Nephron (organoid): Measurements from ENCODE around the gene CSH2.

Experiments
- H3K27ac Mint-ChIP-seq, 3 experiments: 2 replicates each; pipeline ENCODE4 v1.8.0; 2020; ENCODE audit warnings: mixed read lengths in 3 of 3, mild to moderate bottlenecking in 2 of 3, moderate library complexity in 1 of 3
- H3K27me3 Mint-ChIP-seq: 2 replicates; pipeline ENCODE4 v1.8.0; 2021; ENCODE audit warnings: low read depth, mild to moderate bottlenecking, moderate library complexity, mixed read lengths
- H3K36me3 Mint-ChIP-seq: 2 replicates; pipeline ENCODE4 v1.8.0; 2020; ENCODE audit warnings: low read depth, mixed read lengths
- H3K4me1 Mint-ChIP-seq: 2 replicates; pipeline ENCODE4 v1.8.0; 2020; ENCODE audit warnings: mixed read lengths
- H3K4me3 Mint-ChIP-seq, 3 experiments: 2 replicates each; pipeline ENCODE4 v1.8.0; 2020; ENCODE audit warnings: mild to moderate bottlenecking in 3 of 3, mixed read lengths in 3 of 3, moderate library complexity in 2 of 3
- H3K9me3 Mint-ChIP-seq: 2 replicates; pipeline ENCODE4 v1.8.0; 2020; ENCODE audit warnings: mixed read lengths
- CTCF ChIP-seq, 3 experiments: fragments of 200-600 bp; sonication (generic); IDR thresholded peaks; one replicate each; pipeline ENCODE4 v1.5.0; 2021; ENCODE audit warnings: antibody characterized with exemption in 3 of 3; ENCODE audit not compliant: unreplicated experiment in 3 of 3

The CSH2 gene

GRCh38 chr17:63826468-63827001 is 46.9 kb downstream of the CSH2 start:
- H3K36me3 Mint-ChIP-seq: peaks cover 82% of the 10 kb centered on the region
- no peaks in the 10 kb centered on the region for H3K27me3 Mint-ChIP-seq
- H3K4me1 Mint-ChIP-seq: peaks cover 38% of the 10 kb centered on the region
- peak overlapping the region; percentile 100 for H3K27ac Mint-ChIP-seq
- no peak for TF ChIP-seq CTCF (IDR thresholded peaks at IDR 0.05; ENCODE audit: unreplicated experiment in 3 of 3)
- peak overlapping the region; percentile 92 to 97 (median 94) for H3K4me3 Mint-ChIP-seq
- H3K9me3 Mint-ChIP-seq: no peaks in the 10 kb centered on the region

GRCh38 chr17:63824362-63824761 is 49.1 kb downstream of the CSH2 start:
- no peaks in the 10 kb centered on the region for H3K27me3 Mint-ChIP-seq
- H3K9me3 Mint-ChIP-seq: no peaks in the 10 kb centered on the region
- peaks cover 32% of the 10 kb centered on the region for H3K4me1 Mint-ChIP-seq
- no peak for TF ChIP-seq CTCF (IDR thresholded peaks at IDR 0.05; ENCODE audit: unreplicated experiment in 3 of 3)
- H3K36me3 Mint-ChIP-seq: peaks cover 82% of the 10 kb centered on the region
- H3K4me3 Mint-ChIP-seq: peak overlapping the region; percentile 49 to 97 (median 94)
- peak overlapping the region in 2 of 3 experiments; percentile 22 to 54 for H3K27ac Mint-ChIP-seq

- Mint-ChIP-seq H3K9me3 (no peaks in the 10 kb centered on the region), H3K36me3 (peaks cover 83% of the 10 kb centered on the region)
Observed at GRCh38 chr17:63823659-63824331, 49.7 kb downstream of the CSH2 start.

GRCh38 chr17:63822537-63822936 is 50.9 kb downstream of the CSH2 start:
- peaks cover 89% of the 10 kb centered on the region for H3K36me3 Mint-ChIP-seq
- no peak overlapping the region for H3K27ac Mint-ChIP-seq
- H3K9me3 Mint-ChIP-seq: no peaks in the 10 kb centered on the region
- no peaks in the 10 kb centered on the region for H3K27me3 Mint-ChIP-seq
- H3K4me3 Mint-ChIP-seq: peak overlapping the region in 1 of 3 experiments; percentile 17
- H3K4me1 Mint-ChIP-seq: peaks cover 24% of the 10 kb centered on the region
- TF ChIP-seq CTCF (IDR thresholded peaks at IDR 0.05; ENCODE audit: unreplicated experiment in 3 of 3): no peak

More at GRCh38 chr17:63823659-63824331, 49.7 kb downstream of the CSH2 start:
- TF ChIP-seq CTCF (IDR thresholded peaks at IDR 0.05; ENCODE audit: unreplicated experiment in 3 of 3): no peak
- Mint-ChIP-seq H3K27ac (peak overlapping the region in 2 of 3 experiments; percentile 22 to 54), H3K4me1 (peaks cover 32% of the 10 kb centered on the region), H3K27me3 (no peaks in the 10 kb centered on the region), H3K4me3 (peak overlapping the region; percentile 36 to 73 (median 49))
